Hepatic stellate cell (primary cell): ENCODE data around the gene INKA2.
A peak's percentile ranks its signal among the peaks of the same experiment; 100 is the strongest.
"Not testable (repeated sequence)": the region's sequence is repeated elsewhere in the genome, so short reads cannot be mapped to it uniquely, and the experiment has no call there.

Source experiments
- DNase-seq: peaks from one replicate; pipeline ENCODE4 v3.0.0; 2011; ENCODE audit warnings: low spot score

The INKA2 gene

DNA sequence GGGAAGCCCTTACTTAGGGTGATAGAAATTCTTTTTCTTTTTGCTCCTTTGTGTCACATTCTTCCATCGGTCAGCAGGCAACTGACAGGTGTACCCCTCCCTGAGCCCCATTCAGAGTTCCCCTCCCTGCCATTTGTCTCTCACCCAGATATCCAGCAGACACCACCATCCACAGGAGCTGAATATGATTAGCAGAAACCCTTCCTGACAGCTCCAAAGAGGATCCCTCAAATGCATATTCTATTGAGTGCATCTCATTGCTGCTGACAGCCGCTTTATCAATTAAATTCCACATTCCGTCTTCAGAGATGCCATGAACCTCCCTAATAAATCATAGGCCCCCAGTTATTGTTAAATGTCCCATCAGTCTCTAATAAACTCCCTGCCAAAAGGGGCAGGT is 10.4 kb upstream of the INKA2 start:
- no peak for DNase-seq

DNA sequence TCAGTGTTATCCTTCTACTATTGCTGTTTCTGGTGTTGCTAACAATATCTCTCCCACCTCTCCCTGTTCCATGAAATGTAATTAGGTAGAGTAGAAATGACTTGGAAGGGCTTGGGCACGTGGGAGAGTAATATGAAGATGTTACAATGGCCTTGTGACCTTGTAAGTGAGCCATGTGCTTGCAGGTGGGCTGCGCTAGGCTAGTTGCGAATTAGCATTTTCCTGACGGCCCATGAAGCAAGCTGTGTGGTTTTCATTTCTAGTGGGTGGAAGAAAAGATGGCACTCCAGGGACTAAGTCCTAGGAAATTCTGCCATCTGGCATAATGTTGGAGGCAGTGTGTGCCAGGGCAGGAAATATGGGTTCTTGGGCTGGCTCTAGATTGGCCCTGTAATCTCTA is 8.8 kb upstream of the INKA2 start:
- DNase-seq, result no peak

DNA sequence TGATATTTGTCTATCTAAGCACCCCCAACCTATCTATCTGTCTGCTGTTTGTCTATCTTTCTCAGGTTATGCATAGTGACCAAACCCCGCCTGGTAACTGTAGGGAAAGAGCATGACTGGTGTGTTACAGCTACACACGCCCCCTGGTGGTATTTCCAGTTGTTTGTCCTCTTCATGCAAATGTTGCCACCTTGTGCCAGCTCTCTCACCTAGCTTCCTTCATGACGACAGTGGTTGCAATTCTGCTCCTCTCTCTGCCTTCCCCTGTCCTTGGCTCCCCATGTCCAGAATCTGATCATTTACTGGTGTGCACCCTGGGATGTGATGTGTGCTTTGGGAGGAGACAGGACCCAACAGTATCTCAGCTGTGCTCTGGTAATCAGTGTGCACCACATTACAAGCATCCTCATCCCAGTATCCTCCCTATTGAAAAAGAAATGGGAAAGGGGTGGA is 8.1 kb upstream of the INKA2 start:
- peak; percentile 65 for DNase-seq

DNA sequence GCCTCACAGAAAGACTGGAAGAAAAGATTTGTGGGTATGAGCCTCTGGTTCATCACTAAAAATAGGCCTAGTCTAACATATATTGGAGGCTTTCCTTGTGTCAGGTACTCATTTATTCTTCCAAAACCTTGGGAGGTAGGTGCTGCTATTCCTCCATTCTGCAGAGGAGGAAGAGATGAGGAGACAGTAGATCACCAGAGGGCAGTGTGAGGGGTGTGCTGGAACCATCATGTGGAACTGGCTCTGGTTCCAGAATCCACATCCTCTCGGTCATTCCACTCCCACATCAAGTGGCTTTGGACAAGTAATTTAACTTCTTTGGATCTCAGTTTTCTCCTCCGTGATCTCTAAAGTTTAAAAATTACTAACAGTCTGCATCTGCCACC is 7.4 kb upstream of the INKA2 start:
- no peak for DNase-seq

DNA sequence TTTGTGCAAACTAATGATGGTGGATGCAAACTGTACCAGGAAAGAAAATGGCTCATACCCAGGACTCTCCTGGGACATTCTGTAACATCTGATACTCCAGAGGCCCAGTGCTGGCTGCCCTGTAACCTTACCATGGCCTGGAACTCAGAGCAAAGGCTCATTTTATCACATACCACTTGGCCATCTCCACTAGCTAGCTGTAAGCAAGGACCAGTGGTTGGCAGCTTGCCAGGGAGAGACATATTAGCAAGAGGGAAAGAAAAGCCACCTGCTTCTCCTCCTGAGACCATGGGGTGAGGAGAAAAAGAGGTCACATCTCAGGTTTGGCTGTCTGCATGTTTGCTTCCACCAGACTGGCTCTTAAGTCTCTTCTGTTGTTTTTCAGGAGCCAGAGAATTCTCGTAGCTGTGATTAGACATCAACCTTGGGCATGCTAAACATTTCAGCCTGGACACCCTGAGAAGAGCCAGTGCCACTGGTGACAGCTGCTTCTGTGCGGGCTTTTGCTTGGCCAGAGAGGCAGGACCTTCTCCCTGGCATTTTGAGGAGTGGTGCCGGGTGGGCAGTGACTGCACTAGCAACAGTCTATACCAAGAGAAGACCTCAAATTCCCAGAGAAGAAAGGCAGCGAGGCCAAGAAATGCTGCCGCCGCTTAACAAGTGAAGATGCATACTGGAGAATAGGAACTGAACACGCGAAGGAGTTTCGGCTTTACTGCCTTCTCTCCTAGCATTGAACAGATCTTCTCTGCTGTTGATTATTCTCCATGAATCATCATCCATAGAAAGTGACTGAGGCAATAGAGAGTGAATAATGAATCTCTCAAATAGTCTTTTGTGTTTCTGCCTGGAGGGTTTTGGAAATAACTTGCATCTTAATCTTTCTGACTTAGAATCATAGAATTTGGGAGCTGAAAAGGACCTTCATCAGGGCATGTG is 6.7 kb upstream of the INKA2 start:
- DNase-seq, result no peak

DNA sequence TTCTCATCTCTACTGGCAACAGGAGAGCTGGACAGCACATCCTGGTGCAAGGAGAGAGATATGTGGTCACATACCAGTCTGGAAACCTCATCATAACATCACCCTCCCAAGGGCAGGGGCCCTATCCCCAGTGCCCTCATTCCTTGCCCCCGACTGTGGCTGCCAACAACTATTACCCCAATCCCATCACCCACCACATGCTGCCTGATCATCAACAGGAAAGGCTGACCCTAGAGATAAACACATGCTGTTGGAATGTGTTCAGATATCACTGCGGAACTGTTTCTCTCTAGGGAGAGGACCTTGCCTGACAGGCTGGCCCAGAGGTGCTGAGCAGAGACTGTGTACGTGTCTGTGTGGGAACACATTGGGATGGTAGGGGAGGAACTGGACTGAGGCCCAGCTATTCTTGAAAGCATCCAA is 4.5 kb upstream of the INKA2 start:
- DNase-seq, result peak; percentile 78

DNA sequence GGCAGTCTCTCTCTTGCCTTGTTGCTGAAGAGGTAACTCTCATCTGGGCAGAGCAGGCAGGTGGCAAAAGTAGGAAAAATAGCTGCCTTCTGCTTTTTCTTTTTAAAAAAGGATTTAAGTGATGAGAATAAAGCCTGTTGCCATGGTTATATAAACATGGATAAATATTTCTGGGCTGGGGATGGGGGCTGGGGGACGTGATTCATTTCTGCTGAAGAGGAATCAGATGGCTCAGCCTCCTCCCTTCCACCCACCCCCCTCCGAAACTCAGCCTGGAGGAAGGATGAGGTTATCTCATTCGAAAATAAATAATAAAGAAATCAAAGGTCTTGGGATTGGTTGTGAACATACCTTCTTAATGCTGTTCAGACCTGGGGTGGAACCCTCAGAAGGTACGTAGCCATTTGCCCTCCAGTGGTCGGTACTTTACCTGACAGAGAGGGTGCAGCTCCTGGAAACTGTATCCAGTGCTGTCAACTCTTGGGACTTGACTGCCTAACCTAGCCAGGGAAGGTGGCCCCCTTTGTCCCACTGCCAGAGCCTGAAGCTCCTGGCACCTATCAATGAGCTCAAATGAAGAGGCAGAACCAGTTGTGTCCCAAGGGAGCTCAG is 3.8 kb upstream of the INKA2 start:
- peak; percentile 78 for DNase-seq

DNA sequence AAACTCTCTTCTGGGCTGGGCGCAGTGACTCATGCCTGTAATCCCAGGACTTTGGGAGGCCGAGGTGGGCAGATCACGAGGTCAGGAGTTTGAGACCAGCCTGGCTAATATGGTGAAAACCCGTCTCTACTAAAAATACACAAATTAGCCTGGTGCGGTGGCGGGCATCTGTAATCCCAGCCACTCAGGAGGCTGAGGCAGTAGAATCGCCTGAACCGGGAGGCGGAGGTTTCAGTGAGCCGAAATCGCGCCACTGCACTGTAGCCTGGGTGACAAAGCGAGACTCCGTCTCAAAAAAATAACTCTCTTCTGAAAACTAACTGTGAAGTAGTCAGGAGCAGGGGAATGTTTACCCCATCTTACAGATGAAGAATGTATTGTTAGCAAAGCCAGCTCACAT is 3.1 kb upstream of the INKA2 start:
- not testable (repeated sequence) for DNase-seq

DNA sequence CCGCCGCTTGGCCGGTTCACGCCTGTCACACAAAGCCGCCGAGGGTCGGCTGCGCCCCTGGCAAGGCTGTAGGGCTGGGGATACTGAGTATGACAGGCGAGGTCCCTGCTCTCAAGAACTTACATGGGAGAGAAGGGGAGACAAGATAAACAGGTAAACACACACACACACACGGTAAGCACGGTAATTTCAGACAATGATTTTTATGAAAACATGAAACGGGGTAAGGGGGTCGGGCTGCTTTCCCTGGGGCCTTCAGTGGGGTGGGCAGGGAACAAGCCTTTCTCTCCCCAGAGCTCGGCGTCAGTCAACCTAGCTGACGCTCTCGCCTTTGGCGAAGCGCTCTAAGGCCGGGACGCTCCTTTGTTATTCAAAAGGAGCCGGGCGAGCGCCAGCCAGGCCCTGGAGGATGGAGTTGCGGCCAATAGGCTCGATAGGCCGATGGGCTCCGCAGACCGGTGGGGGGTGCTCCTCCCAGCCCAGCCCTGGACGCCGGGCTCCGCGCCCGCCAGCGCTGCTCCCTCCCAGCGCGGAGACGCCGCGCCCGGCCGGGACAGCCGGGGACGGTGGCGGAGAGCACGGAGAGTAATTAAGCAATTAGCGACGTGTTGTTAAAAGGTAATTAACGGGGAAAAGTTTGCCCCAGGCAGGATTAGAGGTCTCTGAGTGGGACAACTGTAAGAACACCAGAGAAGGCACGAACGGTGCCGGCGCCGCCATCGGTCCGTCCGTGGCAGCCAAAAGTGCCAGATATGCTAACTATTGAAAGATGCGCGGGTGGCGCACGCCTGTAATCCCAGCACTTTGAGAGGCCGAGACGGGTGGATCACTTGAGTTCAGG is 950 bp upstream of the INKA2 start:
- DNase-seq, result peak; percentile 57

DNA sequence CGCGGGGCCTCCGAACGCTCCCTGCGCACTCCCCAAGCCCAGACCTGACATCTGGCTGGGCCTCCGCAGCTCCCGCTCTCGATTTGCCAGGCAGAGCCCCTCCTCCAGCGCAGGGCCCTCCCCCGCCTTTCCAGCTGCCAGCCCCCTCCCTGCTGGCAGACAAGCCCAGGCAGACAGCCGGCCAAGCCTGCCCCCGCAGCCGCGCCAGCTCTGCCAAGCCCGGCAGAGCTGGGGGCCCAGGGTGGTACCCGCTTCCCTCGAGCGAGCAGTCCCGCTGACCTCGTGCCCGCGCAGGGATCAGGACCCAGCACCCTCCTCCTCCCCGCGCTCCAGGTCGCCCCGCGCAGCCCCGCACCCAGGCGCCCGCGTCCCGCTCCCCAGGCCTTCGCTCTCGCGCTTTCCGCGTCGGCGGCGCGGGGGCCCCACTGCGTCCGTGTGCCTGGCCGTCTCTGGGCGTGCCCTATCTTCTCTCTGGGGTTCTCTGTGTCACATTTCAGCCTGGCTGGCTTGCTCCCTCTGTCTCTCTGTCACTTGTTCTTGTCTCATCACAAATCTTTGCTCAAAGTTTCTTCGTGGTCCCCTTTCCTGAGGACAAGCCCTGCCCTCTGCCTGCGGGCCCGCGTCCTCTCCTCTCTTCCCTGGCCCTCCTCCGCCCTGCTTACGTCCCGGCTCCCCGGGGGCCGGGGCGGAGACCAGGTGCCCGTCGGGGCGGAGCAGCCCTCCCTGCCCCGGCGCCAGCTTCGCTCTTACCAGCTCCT is 580 bp downstream of the INKA2 start:
- DNase-seq, result peak; percentile 57

DNA sequence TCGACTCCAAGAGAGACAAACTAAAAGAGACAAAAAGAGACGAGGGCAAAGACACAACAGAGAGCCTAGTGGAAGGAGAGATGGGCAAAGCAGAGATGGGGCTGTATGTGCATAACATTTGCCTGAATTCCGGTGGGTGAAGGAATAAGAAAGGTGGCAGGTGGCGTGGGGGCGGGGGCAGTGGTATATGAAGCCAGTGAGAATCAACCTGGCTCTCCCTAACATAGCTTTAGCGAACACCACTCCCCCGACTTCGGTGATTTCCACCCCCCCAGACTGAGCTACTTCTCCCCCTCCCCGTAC is 1.1 kb downstream of the INKA2 start:
- no peak for DNase-seq

DNA sequence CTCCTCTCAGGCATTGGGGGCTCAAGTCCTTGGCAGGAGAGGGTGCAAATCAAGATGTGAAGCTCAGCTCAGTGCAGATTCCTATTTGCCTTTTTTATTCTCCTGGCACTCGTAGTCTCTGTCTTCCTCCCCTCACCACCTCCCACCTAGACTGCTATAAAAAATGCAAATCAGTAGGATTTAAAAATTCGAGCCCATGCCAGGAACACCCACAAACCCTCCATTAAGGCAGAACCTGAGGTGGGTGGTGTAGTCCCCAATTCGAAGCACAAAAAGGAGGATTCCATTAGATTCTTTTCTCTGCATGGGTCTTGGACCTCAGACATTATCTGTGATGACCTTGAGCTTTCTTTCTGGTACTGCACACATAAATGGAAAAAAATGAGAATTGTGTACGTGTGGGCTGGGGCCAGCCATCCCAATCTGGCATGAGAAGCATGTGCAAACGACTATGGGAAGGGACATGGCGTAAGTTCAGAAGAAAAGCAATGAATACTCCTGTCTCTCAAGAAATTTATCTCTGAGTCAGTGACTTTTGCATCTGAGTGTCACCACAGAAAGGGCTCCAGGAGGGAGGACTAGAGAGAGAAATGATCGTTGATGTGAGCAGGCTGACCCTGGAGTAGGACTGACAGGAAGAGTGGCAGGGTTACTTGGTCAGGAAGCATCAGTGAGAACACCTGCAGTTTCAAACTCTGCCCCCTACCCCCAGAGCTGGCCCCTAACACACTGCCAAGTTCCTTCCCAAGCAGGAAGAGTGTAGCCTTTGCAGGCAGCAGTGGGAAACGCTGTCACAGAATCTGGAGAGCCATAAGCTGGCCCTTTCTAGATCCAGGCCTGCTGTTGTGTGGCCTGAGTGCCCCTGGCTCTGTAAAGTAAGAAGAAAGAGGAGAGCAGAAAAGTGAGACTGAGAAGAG is 1.7 kb downstream of the INKA2 start:
- no peak for DNase-seq

DNA sequence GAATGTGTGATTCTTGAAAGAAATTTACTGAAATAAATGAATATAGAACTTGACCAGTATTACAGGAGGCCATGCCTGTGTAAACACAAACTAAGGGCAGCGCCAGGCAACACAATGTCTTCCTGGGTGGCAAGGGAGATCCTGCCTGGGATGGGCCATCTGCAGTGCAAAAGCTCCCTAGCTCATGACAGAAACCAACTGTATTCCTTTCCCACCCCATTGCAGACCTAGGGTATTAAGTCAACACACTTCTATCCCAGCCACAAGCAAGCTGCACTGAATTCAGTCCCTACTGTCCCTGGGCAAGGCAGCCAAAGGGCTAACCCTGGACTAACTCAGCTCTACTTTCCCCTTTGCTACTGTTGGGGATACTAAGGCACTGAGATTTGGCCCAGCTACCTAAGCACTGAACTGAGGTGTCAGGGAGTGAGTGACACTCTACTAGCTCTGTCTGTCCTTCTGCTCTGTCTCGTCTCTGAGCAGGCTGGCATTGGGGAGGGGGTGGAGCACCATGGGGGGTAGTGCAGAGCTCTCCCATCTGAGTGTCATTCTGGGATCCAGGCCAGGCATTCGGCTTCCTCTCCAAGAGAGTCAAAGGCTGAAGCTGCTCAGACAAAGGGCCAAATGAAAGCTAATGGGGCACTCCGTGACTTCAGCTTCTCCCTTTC is 2.5 kb downstream of the INKA2 start:
- no peak for DNase-seq

DNA sequence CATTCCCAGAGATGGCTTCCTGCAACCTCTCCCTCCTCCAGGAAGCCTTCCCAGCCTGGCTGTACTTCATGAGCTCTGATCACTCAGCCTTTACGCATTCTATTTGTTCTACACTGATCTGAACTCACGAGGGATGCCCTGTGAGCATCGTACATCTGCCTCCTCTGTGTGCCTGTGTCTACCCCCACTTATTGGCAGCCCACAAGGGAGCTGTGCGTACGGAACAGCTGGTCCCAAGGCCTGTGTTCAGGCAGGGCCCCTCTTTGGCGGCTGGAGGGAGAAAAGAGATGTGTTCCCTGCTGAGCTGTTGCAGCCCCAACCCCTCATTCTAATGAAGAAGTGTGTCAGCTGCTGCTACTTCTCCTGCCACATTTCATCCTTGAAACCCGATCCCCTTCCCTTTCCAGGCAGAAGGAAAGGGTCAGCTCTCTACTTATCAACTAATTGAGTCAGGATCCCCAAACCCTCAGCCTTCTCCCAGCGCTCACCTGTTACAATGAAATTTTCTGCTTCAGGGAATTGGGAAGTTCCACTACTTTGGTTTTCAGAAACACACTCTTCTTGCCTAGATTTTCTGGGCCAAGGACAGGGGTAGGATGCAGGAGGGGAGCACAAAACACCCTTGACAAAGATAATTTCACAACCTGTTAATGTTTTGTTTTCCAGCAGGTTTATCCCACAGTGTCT is 3.2 kb downstream of the INKA2 start:
- no peak for DNase-seq

DNA sequence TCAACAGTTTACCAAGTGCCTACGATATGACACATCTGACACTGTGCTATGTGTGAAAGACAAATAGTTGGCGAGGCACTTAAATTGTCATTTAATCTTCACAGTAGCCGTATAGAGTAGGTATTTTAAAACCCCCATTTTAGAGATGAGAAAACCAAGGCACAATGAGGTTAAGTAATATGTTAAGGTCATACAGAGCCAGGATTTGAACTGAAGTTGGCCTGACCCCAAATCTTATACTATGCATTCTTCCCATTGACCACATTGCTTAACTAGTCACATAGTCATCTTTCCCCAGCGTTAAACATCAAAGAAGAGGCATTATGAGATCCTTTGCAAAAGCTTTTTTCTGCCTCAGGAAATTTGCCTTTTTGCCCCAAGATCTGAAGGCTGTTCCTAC is 3.9 kb downstream of the INKA2 start:
- DNase-seq, result no peak

DNA sequence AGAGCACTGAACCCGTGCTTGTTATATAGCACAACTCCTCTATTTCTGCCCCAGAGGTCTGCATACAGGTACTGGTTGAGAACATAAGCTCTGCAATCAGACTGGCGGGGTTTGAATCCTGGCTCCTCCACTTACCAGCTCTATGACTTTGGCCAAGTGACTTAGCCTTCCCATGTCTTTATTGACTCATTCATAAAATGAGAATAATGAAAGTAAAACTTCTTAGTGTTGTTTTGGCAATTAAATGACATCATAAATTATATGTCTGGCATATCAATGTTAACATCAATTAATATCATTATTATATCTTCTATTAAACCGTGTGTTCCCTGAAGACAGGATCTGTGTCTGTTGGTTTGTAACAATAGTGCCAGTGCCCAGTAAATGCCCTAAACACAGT is 4.3 kb downstream of the INKA2 start:
- no peak for DNase-seq

DNA sequence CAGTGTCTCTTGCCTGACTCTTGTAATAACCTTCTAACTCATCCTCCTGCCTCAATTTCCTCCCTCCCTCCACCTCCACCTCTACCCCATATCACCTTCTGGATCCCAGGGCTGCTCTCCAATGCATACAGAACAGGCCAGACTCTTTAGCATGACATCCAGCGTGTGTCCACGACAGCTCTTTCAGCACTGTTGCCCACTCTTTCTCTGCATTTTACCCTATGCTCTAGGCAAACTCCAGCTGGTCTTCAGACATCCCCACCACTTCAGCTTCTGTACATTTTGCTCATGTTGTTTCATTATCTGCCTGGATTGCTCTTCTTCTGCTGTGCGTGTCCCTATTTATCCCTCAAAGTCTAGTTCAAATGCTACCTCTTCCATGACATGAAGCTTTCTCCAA is 4.8 kb downstream of the INKA2 start:
- no peak for DNase-seq

DNA sequence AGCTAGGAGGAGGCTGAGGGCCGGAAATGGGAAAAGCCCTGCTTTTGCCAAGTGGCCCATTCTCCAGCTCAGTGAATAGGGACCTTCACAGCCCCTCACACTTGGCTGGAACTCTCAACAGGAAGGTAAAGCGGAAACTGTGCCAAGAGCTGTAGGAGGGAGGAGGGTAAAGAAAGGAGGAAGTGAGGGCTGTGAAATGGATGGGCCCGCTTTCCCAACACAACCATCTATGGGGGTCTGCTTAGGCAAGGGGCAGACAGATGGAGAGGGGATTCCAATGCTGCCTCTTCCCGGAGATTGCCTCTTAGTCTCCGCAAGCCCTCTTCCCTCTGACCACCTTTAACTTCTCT is 5.2 kb downstream of the INKA2 start:
- DNase-seq, result no peak

DNA sequence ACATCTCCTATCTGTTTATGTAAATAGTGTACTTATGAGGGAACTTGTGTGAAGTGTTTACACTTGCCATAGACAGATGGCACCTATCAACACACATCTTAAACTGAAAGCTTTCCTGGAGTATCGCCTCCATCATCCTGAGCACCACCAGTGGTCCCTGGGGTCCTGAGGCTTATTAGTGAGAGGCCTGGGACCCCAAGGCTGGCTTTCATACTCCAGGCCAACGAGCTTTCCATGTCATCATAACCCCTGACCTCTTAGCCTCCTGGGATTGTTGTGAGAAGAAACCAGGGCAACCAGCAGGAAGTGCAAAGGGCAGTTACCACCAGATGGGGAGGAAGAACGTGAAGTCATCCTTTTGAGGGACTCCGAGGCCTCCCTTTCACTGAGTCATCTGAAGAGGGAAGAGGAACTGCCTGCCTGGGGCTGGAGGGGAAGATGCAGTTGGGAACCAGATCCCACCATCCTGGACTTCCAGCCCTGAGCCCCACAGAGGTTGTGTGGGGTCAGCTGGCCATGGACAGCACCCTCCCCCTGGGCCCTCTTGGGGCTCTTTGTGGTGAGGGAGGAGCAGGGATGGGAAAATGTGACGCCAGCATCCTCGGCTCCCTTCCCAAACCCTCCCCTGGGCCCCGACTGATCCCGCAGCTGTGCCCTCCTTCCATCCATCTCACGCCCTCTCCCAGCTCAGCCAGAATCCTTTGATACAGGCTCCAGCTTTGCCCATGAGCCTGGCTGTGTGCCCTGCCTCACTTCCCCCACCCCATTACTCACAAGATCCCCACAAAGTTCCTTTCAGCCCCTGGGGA is 5.8 kb downstream of the INKA2 start:
- peak; percentile 86 for DNase-seq
